NCI-H1092 (cell line): ENCODE results near the gene CTIF.

ENCODE experiments used
- DNase-seq: peaks from one replicate; lab custom pipeline; 2025; lab: John Stamatoyannopoulos, UW

The CTIF gene

DNA sequence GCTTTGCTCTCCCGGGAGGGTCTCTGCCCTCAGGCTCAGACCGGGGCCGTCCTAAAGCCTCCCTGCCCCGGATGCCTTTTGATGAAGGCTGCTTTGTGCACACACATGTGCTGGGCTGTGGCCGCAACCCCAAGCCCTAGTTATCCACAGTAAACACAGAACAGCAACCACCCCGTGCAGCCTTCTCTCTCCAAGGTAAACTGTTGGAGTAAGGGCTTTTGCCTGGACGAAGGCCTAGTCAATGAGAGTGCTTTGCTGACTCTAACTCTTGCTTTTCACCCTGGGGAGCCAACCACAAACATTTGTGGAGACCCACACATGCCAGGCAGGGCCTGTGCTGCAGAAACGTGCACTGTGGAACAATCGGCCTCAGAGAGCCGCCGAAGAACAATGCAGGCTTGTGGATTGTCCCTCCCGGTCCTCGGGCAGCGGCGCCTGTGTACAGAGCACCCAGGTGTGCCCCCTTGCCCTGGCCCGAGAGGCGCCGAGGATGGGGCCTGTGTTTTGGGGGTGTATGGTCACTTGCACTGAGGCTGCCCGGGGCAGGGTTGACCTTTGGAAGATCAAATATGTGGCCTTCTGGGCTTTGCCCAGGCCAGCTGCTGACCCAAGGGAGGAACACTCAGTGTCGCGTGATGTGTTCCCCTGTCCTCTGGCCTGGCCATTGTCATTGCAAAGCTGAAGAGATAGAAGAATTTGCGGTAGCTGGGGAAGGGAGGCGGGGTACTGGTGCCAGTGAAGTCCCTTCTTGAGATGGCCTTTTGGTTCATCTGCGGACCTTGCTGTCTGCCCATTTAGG is 37.0 kb downstream of the CTIF start:
- DNase-seq, result no peak

DNA sequence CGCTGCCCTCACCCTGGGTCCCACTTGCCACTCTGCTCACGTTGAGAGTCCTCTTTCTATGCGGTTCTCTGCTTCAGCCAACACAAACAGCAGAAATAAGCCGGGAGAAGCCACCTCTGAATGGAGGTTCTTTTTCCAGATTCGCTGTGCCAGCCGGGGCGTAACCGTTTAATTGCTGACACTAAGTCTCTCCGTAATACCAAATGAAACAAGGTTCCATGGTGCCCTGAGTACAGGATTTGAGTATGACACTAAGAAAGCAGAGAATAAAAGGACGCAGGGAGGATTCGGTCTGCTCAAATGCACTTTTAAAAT is 37.6 kb downstream of the CTIF start:
- DNase-seq, result no peak

DNA sequence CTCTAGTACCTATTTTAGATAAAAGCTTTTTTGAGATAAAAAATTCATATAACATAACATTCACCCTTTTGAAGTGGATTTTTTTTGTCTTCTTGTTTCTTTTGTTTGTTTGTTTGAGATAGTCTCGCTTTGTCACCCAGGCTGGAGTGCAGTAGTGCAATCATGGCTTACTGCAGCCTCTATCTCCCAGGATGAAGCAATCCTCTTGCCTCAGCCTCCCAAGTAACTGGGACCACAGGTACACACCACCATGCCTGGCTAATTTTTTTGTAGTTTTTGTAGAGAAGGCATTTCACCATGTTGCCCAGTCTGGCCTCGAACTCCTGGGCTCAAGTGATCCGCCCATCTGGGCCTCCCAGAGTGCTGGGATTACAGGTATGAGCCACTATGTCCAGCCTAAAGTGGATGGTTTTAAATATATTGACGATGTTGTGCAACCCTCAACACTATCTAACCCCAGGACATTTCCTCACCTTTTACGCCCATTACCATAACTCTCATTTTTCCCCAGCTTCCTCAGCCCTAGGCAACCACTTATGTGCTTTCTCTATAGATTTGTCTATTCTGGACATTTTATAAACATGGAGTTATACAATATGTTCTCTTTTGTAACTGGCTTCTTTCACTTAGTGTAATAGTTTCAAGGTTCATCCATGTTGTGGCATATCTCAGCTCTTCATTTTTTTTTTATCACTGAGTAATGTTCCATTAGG is 38.8 kb downstream of the CTIF start:
- no peak for DNase-seq

DNA sequence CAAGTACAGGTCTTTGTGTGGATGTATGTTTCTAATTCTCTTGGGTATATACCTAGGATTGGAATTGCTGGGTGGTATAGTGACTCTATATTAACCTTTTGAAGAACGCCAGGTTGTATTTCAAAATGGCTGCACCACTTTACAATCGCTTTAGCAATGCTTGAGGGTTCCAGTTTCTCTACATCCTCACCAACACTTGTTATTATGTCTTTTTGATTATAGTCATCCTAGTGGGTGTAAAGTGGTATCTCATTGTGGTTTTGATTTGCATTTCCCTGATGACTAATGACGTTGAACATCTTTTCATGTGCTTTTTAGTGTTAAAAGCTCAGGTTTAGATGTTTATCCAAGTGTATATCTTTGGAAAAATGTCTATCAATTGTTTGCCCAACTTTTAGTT is 39.5 kb downstream of the CTIF start:
- no peak for DNase-seq

DNA sequence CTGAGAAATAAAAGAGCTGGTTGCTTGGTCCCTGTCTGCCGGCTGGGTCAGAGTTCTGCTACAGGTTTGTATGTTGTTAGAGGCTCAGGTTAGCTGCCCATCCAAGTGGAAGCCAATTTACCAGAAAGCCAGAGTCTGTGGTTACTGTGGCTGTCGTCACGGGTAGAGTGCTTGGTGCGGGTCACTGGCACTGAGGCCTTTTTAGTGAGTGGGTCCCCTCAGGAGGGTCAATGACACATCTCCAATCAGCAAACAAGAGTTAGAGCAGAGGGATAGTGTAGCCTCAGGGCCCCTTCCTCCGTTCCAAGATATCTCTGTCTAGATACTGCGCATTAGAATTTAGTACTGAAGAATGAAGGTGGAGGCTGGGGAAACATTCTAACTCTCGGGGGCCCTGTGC is 41.2 kb downstream of the CTIF start:
- no peak for DNase-seq

DNA sequence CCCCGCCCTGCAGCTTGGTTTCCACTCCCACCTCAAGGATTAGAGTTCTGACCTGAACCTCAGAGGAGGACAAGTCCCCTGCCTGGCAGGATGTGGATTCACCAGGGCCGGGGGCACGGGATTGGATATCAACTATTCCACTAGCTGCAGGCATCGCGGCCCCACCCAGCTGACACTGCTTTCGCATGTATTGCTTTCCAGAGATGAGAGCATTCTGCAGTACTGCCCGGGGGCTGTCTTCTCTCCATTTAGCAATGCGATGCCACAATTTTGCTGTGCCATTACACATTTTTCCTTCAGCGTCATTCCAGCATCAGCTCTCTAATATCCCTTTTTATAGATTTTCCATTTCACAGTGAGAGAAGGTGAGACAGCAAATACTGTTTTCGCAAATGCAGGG is 42.0 kb downstream of the CTIF start:
- DNase-seq, result no peak

DNA sequence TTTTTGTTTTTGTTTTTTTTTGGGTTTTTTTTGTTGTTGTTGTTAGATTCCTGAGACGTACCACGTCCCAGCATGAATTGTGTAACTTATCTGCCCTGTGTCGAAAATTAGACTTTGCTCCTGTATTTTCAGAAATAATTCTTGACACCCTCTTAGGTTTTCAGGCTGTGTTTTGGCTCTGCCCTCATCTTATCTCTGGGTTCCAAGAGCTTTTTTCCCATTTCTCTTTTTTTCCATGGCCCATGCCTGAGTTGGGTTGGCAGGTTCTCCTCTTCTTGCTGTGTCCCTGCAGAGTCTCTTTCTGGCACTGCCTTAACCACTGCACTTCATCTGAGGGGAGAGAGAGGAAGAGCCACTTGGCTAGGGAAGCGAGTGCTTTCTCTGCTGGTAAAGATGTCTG is 42.4 kb downstream of the CTIF start:
- no peak for DNase-seq

DNA sequence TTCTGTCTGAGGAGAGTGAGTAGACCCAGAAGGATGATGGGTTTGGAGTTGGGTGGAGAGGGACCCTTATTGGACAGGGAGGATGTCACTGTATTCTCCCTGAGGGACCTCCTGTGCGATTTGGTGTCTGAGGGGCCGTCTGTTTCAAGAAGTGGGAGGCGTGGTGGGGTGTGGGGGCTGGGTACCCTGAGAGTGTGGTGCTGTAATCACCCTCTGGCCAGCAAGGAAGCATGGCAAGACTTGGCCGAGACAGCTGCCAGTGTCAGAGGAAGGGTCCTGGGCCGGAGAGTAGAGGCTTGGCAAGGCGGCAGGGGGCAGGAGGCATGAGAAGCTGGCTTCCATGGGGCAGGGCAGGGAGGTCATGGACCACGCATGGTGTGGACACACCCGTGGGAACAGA is 43.1 kb downstream of the CTIF start:
- DNase-seq, result no peak

DNA sequence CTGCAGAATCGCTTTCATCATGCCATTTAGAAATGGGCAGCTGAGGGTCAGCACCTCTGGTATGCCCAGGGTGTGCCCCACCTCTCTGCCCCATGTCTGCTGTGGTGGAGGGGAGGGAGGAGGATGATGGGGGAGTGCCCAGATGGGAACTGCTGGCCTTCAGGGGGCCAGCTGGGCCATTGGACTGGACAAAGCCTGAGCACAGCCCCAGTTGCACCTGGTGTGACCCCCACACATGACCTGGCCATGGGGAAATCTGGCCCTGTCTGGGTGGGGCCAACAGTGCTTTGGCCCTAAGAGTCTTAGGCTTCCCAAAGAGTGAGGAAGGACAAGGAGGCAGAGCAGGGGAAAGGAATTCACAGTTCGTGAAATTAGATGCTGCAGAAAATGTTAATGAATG is 44.1 kb downstream of the CTIF start:
- DNase-seq, result no peak

DNA sequence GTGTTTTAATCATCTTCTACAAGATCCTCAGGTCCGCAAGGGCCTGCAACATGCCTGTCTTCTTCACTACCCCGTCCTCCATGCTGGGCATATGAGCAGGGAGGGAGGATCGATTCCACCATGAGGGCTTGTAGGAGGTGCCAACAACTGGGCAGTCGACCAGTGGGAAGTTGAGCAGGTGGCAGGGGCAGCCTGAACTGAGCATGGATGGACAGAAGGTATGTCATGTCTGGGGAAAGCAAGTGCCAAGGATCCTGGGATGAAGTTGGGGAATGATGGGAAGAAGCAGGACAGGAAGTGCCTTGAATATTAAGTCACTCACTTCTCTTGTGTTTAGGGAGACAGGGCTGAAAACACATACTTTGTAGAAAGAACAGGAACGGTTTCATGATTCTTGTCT is 44.7 kb downstream of the CTIF start:
- no peak for DNase-seq

DNA sequence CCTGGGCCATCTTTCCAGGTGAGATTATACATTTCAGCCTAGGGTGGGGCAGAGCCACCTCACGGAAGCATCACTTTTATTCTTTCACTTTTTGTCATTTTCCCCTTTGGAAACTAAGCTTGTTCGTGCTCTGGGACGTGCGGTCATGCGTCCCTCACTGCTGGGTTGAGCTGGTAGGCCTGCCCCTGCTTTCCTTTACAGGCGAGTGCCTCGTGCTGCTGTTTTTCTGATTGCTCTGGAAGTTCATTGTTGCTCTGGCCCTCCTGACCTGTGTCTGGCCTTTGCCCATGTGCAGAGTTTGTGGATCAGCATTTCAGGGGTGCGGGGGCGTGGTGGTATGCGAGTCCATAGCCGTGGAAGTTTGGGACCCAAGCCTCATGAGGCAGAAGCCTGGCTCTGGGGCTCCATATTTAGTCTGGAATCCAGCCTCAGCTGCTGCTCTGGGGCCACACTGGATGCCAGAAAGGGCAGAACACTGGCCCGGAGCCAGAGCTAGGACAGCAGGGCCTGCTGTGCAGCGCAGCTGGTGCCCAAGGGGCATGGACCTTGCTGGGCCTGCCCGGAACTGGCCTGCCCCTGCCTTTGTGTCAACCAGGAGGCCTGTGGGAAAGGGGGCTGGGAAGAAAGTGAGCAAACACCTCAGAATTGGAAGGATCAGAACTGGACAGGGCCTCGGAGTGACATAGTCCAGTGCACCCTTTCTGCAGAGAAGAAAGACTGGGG is 51.1 kb downstream of the CTIF start:
- DNase-seq, result no peak

DNA sequence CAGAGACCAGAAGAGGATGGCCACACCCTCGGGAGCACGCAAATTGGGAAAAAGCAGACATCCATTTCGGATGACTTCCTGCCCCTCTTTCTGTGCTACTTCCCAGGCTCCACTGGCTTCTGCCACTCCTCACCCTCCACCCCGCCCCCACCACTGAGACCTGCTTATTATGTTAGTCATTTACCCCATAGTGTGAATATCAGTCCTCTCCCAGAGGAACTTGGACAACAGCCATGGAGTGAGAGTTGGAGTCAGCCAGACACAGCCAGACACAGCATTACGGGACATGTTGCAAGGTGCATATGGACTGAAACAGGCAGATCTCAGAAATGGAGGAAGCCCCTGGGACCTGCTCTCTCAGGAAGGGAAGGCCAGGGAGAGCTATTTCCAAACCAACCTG is 51.8 kb downstream of the CTIF start:
- DNase-seq, result no peak

DNA sequence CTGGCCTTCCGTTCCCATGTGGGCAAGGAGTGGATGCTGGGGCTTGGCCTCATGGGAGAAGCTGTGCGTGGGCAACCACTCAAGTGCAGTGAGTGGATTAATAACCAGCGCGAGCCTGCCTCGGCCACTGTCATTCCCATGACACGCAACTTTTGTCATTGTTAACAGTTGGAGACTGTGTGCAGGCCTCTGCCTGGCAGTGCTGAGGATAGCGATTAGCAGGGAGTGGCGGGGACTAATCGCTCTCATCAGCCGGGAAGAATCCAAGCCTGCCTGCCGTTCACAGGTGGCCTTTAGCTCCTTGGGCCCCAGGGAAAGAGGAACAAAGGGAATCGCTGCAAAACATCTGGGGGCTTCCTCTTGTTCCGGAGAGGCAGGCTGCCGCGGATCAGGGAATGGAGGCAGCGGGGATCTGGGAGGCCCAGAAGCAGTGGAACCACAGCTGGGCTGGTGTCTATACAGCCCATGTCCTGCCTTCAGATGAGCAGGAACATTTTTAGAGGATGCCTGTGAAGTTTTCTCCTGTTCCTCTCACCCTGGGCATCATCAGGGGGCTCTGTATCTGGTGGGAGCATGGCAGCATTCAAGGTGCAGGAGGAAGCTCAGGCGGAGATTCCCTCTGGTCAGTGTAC is 53.8 kb downstream of the CTIF start:
- no peak for DNase-seq

DNA sequence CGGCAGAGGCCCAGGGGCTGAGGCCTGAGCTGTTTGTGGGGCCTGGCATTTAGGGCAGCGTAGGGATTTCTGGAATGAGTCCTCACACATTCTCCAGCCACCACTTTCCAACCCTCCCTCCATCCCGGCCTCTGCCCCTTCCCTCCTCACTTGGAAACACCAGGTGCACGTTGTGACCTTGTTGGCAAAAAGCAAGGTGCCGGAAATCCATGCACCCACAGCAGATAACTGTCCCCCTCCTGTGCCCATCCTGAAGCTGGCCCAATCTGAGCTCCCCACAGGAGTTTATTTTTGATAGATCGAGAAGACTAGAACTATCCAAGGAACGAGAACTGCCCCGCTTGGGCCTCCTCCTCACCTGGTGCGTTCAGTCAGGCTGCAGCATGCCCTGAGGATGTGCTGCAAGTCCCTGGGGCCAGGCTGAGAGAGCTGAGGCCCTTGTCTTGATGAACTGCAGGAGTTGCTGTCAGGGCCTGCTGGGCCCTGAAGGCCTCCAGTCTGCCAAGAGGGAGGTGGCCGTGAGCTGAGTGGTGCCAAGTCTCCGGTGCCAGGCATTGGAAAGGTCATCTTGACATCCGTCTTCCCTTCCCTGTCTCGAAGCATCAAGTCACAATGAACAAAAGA is 55.8 kb downstream of the CTIF start:
- DNase-seq, result no peak

DNA sequence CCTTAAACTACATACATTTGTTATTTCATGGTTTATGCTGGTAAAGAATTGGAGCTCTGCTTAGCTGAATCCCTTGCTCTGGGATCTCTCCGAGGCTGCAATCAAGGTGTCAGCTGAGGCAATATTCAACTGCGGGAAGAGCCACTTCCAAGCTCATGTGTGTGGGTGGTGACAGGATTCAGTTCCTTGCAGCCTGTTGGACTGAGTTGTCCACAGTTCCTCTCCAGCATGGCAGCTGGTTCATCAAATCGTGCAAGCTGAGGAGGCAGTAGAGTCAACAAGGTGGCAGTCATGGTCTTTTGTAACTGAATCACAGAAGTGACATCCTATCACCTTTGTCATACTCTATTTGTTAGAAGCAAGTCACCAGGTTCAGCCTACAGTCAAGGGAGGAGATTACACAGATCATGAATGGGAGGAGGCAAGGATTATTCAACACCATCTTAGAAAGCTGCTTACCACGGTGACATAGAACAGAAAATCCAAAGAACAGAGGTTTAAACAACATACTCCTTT is 56.9 kb downstream of the CTIF start:
- DNase-seq, result no peak

DNA sequence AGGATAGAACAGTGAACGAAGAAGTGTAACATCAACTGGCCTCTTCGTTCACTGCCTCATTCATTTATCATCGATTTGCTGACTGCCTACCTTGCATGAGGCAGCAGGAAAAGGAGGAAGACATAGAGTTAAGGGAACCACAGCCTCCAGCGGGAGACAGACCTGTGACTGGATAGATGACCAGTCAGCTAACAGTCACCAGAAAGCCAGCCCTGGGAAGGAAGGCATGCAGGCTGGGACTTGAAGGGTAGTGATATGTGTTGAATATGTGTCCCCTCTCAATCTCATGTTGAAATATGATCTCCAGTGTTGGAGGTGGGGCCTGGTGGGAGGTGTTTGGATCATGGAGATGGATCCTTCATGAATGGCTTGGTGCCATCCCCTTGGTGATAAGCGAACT is 58.3 kb downstream of the CTIF start:
- no peak for DNase-seq

DNA sequence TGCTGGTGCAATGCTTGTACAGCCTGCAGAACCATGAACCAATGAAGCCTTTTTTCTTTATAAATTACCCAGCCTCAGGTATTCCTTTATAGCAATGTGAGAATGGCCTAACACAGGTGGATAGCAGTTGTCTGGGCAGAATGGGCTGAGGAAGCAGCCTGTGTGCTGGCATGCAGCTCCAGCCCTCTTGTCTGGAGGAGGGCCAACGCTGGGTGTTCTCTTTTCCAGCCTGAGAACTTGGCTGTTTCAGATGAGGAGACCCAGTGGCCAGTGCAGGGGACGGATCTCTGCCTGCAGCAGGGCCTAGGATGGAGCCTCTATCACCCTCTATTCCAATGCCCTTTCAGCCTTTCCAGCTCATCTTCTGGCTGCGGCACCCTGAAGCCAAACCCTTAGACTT is 58.8 kb downstream of the CTIF start:
- DNase-seq, result no peak

DNA sequence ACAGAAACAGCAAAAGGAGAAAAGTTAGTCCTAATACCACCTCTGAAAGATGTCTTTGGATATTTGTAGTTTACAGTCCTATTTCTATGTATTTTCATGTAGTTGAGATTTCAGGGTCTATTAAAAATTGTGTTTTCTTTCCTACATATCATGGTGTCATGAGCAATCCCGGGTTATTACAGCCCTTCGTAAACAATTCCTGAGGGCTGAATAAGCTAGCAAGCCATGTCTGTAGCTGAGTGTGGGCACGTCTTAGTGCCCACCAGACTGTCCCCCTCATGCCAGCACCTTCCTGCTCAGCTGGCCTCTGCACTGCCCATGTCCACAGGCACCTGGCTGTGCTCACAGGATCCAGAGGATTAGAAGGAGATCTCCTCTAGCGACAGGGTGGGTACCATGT is 60.6 kb downstream of the CTIF start:
- no peak for DNase-seq

DNA sequence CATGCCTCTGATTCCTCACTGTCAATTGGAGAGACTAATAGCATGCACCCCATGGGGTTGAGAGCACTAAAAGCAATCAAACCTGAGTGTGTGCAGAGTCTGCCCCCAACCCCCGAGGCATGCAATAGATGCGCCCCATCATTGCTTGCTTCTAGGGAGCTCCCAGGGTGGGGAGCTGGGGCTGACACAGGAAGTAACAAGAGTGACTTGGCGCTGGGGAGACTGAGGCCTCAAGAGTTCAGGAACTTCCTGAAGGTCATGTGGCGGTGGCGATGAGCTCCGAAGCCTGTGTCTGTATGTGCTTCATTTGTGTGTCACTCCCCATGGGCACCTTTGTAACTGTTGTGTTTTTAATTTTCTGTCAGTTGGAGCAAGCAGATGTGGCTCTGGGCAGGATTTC is 61.2 kb downstream of the CTIF start:
- DNase-seq, result no peak

DNA sequence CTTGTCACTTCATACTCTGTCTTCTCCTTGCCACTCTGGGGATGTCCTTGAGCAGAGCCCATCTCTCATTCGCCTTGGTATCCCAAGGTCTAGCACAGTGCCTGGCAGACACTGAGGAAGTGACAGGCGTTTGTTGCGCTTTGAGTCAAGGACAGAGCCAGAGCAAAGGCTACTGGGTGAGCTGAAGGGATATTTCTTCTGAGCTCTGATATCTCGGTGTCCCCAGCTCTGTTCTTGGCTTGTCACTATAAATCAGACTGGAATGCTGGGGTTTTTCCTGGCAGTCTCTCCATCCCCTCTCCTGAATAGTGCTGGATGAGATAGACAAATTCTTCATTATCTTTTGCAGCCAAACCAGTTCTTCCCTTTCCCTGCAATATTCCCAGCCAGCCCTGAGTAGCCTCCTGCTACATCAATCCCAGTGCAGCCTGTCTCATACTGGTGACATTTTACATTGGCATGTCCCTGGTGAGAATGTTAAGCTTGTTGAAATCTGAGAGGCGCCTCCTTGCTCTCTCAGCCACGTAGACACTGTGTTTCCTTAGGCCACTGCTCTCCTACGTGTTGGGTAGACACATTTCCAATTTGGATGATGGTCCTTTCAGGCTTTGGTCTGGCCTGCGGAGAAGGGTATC is 61.7 kb downstream of the CTIF start:
- no peak for DNase-seq

DNA sequence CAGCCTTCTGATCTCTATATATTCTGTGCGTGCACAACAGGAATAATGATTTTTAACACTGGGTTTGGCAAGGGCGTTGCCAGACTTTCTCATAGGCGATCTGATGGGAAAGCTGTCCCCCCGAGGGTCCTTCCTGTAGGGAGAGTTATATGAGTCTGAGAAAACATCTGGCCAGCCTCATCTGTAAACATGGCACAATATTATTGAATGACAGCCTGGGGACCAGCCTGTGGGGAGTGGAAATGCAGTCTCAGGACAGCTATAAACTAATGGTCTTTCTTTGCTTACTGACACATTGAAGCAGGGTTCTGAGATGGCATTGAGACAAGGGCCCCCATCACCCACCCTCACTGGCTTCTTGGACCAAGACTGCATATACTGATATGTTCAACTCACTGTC is 62.5 kb downstream of the CTIF start:
- DNase-seq, result no peak
